ENCODE results near the gene C1QTNF9.

DNA sequence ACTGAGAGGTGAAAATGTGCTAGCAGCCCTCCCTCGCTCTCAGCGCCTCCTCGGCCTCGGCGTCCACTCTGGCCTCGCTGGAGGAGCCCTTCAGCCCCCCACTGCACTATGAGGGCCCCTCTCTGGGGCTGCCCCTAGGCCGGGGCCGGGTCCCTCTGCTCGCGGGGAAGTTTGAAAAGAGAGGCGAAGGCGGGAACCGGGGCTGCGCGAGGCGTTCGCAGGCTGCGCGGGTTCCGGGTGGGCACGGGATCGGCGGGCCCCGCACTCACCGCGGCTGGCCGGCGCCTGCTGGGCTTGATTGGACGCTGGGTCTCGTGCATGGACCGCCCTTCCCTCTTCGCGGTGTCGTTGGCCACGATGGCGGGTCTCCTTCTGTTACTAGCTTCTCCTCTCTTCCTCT, 29.3 kb downstream of the C1QTNF9 start:
- no peak for TF ChIP-seq NR1H2 (CRISPR knock-in tag; IDR thresholded peaks at IDR 0.05)
- no peak for TF ChIP-seq ELF1 (tag; IDR thresholded peaks at IDR 0.05)
- no peak for TF ChIP-seq POLR2AphosphoS5 (IDR thresholded peaks at IDR 0.05; ENCODE audit: control insufficient read depth, insufficient read depth, low read depth, low read length)
- TF ChIP-seq YY1 (IDR thresholded peaks at IDR 0.05; ENCODE audit: borderline replicate concordance in 1 of 3, control insufficient read depth in 1 of 3, extremely low read depth in 1 of 3, insufficient read depth in 3 of 3, insufficient read length in 1 of 3, insufficient replicate concordance in 2 of 3, low read depth in 1 of 3, low read length in 2 of 3) = no peak
- no peak for TF ChIP-seq FOXA1 (IDR thresholded peaks at IDR 0.05; ENCODE audit: borderline replicate concordance)
- TF ChIP-seq NONO (IDR thresholded peaks at IDR 0.05; ENCODE audit: low read depth in 2 of 2, low read length in 1 of 2) = no peak
- no peak for TF ChIP-seq NCOR1 (IDR thresholded peaks at IDR 0.05)
- TF ChIP-seq SP1 (CRISPR knock-in tag; IDR thresholded peaks at IDR 0.05) = no peak
- TF ChIP-seq CBX3 (IDR thresholded peaks at IDR 0.05; ENCODE audit: borderline replicate concordance in 1 of 2, low read length in 2 of 2) = no peak
- TF ChIP-seq BRD9 (IDR thresholded peaks at IDR 0.05; ENCODE audit: low read depth, partially characterized antibody) = no peak
